Common myeloid progenitor, CD34-positive (primary cell): Measurements from ENCODE around the gene IL6ST. TPM values are rescaled to one million over a fixed set of nuclear protein-coding genes. Genes with fewer than 3 reads are reported as not detected.
"Not testable (repeated sequence)": the region's sequence is repeated elsewhere in the genome, so short reads cannot be mapped to it uniquely, and the experiment has no call there.

Experiments used
- CTCF ChIA-PET: fragments of 350-600 bp; sonication (Branson Sonifier 250); formaldehyde crosslinking; loops from one replicate; lab custom pipeline; 2021; ENCODE audit warnings: antibody characterized with exemption; lab: Charles Lee
- POLR2A ChIA-PET: fragments of 350-600 bp; sonication (Branson Sonifier 250); formaldehyde crosslinking; loops from one replicate; lab custom pipeline; 2021; ENCODE audit warnings: antibody characterized with exemption; lab: Charles Lee
- DNase-seq, 3 donors: peaks; one replicate each; pipeline versions ENCODE4 v3.0.0 to v3.0.0-alpha.2; 2013
- H3K27ac ChIP-seq, 2 experiments: 1 replicate in 1 of 2; 2 replicates in 1 of 2; pipeline ENCODE4 v1.7.0; 2013; ENCODE audit warnings: inconsistent platforms in 2 of 2, low read length in 2 of 2, mild to moderate bottlenecking in 2 of 2, low read depth in 1 of 2, moderate library complexity in 1 of 2; ENCODE audit not compliant: severe bottlenecking in 2 of 2, insufficient read depth in 1 of 2, poor library complexity in 1 of 2
- H3K27me3 ChIP-seq, 5 experiments: replicated peaks in 2 of 5; 1 replicate in 3 of 5; 2 replicates in 2 of 5; pipeline versions ENCODE4 v1.6.1 to v1.7.0; 2013; ENCODE audit warnings: low read length in 4 of 5, mild to moderate bottlenecking in 2 of 5, moderate library complexity in 2 of 5, inconsistent platforms in 1 of 5; ENCODE audit not compliant: insufficient read depth in 5 of 5, control insufficient read depth in 4 of 5
- H3K36me3 ChIP-seq, 4 experiments: 1 replicate in 2 of 4; 2 replicates in 2 of 4; pipeline versions ENCODE4 v1.6.1 to v1.7.0; 2013; ENCODE audit warnings: low read length in 3 of 4, control low read depth in 1 of 4, mild to moderate bottlenecking in 1 of 4; ENCODE audit not compliant: control insufficient read depth in 4 of 4, insufficient read depth in 4 of 4
- H3K4me1 ChIP-seq, 4 experiments: 1 replicate in 3 of 4; 2 replicates in 1 of 4; pipeline versions ENCODE4 v1.6.1 to v1.7.1; 2013; ENCODE audit warnings: low read length in 3 of 4, mild to moderate bottlenecking in 3 of 4, control low read depth in 1 of 4, inconsistent platforms in 1 of 4, moderate library complexity in 1 of 4; ENCODE audit not compliant: control insufficient read depth in 4 of 4, insufficient read depth in 4 of 4; ENCODE audit errors: control extremely low read depth in 1 of 4
- H3K4me3 ChIP-seq, 7 experiments: 1 replicate in 4 of 7; 2 replicates in 3 of 7; pipeline versions ENCODE4 v1.5.1 to v1.7.0; 2013; ENCODE audit warnings: mild to moderate bottlenecking in 7 of 7, low read length in 6 of 7, moderate library complexity in 6 of 7, inconsistent platforms in 2 of 7, low read depth in 2 of 7, control low read depth in 1 of 7; ENCODE audit not compliant: insufficient read depth in 4 of 7, control insufficient read depth in 1 of 7; ENCODE audit errors: extremely low read depth in 1 of 7
- H3K9me3 ChIP-seq, 5 experiments: 1 replicate in 4 of 5; 2 replicates in 1 of 5; pipeline versions ENCODE4 v1.6.1 to v1.7.1; 2013; ENCODE audit warnings: low read length in 4 of 5, mild to moderate bottlenecking in 2 of 5, inconsistent platforms in 1 of 5, low read depth in 1 of 5, moderate library complexity in 1 of 5; ENCODE audit not compliant: control insufficient read depth in 4 of 5, insufficient read depth in 2 of 5; ENCODE audit errors: control extremely low read depth in 1 of 5
- WGBS: methylation state at CpG from one replicate; pipeline ENCODE4 v1.1.5; 2013; ENCODE audit not compliant: insufficient coverage; 5-methylcytosine and 5-hydroxymethylcytosine counted together
- polyA plus RNA-seq: library from polyadenylated mRNA; unstranded; fragments of 120-200 nt; gene quantifications from one replicate; pipeline ENCODE4 v1.2.1, GENCODE V29; 2013

Gene IL6ST
- 21.0 TPM for polyA plus RNA-seq

DNA sequence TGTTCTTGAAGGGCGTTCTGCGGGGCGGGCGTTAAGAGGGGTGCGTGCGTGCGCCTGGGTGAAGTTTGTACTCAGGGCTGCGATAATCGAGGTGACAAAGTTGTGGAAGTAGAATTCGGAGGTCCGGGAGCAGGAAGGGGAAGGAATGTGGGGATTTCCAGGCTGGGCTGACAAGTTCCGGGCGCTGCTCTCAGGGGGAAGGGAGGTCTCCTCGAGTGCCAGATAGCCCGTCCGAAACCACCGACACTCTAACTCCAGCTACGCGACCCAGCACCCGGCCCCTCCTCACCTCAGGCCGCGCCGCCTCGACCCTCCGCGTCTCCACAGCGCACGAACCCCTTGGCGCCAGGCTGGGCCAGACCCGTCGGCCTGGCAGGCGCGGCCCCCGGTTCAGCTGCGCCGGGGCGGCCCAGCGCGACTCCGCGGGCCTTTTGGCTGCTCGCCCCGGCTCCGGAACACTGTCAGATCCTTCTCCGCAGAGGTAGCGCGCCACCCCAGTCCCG lies at the start of gene IL6ST:
TSS of gene IL6ST (minus strand) at position 469 of the 503 bp plus-strand sequence. CDS start 18,685 bp downstream, outside the sequence.
- H3K36me3 ChIP-seq = no peaks in the 10 kb centered on the region
- CTCF ChIA-PET = interaction anchor here (0.8 to 1.8 kb wide), 5 partner anchors 11 to 207 kb away, joined by 3 to 5 read pairs (median 4); no protein-coding TSS in a partner anchor
- peak within 1 kb of the TSS; percentile 66 to 98 (median 97) for H3K4me3 ChIP-seq
- no peaks in the 10 kb centered on the region for H3K9me3 ChIP-seq
- POLR2A ChIA-PET = interaction anchor here (1.2 kb wide), 1 partner anchor 14 kb away, joined by 4 read pairs; no protein-coding TSS in a partner anchor
- 0% methylated on average over 42 of the region's 48 CpGs for WGBS
- H3K27me3 ChIP-seq = no peaks in the 10 kb centered on the region
- DNase-seq = peak; percentile 34 to 67 (median 61)
- peak within 1 kb of the TSS; percentile 86 to 94 for H3K27ac ChIP-seq
- peaks cover 10 to 34% (median 24%) of the 10 kb centered on the region in 4 experiments for H3K4me1 ChIP-seq

DNA sequence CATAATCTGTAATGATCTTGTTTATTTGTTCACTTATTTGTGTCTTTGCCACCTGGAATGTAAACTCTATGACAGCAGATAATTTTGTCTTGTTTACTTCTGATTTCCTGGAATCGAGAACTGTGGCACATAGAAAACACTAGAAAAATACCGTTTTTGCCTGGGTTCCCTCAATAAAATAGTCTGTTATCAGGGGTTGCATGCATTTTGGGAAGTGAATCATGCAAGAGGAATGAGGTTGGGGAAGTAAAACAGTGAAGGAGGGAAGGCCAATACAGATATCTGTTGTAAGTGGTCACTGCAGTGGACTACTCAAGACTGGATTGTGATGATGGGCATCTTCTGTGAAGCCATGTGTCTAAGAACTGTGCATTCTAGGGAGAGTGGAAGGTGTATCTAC lies 45.2 kb upstream of the IL6ST start:
- Histone ChIP-seq H3K4me3 (no peak overlapping the region), H3K36me3 (no peaks in the 10 kb centered on the region), H3K4me1 (peaks cover 0 to 11% (median 9%) of the 10 kb centered on the region in 4 experiments), H3K27ac (no peak overlapping the region), H3K27me3 (no peaks in the 10 kb centered on the region), H3K9me3 (no peaks in the 10 kb centered on the region)
- CTCF ChIA-PET = no interaction called here
- WGBS = 29% methylated on average over 1 of the region's 2 CpGs
- no peak for DNase-seq
- POLR2A ChIA-PET = interaction anchor here (0.7 kb wide), 1 partner anchor 13 kb away, joined by 3 read pairs; no protein-coding TSS in a partner anchor

DNA sequence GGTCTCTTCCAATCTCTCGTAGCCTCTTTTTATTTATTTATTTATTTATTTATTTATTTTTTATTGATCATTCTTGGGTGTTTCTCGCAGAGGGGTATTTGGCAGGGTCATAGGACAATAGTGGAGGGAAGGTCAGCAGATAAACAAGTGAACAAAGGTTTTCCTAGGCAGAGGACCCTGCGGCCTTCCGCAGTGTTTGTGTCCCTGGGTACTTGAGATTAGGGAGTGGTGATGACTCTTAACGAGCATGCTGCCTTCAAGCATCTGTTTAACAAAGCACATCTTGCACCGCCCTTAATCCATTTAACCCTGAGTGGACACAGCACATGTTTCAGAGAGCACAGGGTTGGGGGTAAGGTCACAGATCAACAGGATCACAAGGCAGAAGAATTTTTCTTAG lies 43.4 kb upstream of the IL6ST start:
- H3K27ac ChIP-seq, H3K36me3 ChIP-seq, H3K4me3 ChIP-seq, POLR2A ChIA-PET, H3K27me3 ChIP-seq, DNase-seq, H3K9me3 ChIP-seq: not testable (repeated sequence)
- no CpG with 5 or more reads among the region's 6 CpGs for WGBS
- CTCF ChIA-PET = interaction anchor here (0.6 kb wide), 1 partner anchor 50 kb away, joined by 3 read pairs; no protein-coding TSS in a partner anchor
- peaks cover 0 to 11% (median 9%) of the 10 kb centered on the region in 4 experiments for H3K4me1 ChIP-seq

DNA sequence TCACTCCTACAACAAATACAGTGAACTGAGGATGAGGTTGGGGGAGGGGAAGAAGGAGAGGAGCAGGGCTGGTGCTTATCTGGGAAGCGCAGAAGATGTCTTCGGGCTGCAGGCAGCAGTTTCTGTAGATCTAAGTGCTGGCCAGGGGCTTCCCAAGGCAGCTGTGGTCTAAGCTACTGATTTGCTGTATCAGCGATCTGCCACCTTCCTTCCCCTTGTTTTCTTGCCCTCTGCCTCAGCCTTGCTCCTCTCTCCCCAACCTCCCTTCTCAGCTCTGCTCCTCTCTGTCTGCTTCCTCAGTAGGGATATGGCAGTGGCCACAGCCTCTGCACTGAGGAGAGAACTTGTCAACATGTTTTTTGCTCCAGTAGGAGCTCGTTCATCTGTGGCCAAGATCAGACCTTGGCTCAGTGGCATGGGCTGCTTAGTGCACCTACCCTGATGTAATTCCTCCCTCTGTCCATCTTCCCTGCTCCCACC lies 42.8 kb upstream of the IL6ST start:
- Histone ChIP-seq H3K27me3 (no peaks in the 10 kb centered on the region), H3K4me3 (peak overlapping the region in 1 of 7 experiments; percentile 46), H3K27ac (peak overlapping the region in 1 of 2 experiments; percentile 1), H3K4me1 (peaks cover 0 to 11% (median 9%) of the 10 kb centered on the region in 4 experiments), H3K36me3 (no peaks in the 10 kb centered on the region), H3K9me3 (no peaks in the 10 kb centered on the region)
- DNase-seq = peak in 2 of 3 donors; percentile 70 to 81
- CTCF ChIA-PET = interaction anchor here (0.6 kb wide), 1 partner anchor 49 kb away, joined by 3 read pairs; no protein-coding TSS in a partner anchor
- POLR2A ChIA-PET = no interaction called here
- 3% methylated on average over 4 of the region's 4 CpGs for WGBS

DNA sequence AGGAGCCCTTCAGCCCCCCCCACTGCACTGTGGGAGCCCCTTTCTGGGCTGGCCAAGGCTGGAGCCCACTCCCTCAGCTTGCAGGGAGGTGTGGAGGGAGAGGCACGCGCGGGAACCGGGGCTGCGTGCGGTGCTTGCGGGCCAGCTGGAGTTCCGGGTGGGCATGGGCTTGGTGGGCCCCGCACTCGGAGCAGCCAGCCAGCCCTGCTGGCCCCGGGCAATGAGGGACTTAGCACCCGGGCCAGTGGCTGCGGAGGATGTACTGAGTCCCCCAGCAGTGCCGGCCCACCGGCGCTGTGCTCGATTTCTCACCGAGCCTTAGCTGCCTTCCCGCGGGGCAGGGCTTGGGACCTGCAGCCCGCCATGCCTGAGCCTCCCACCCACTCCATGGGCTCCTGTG lies 40.6 kb upstream of the IL6ST start:
- H3K9me3 ChIP-seq, POLR2A ChIA-PET, CTCF ChIA-PET, H3K27me3 ChIP-seq, H3K36me3 ChIP-seq, DNase-seq, H3K4me3 ChIP-seq, H3K27ac ChIP-seq: not testable (repeated sequence)
- 95% methylated on average over 7 of the region's 21 CpGs for WGBS
- peaks cover 0 to 11% (median 9%) of the 10 kb centered on the region in 4 experiments for H3K4me1 ChIP-seq

DNA sequence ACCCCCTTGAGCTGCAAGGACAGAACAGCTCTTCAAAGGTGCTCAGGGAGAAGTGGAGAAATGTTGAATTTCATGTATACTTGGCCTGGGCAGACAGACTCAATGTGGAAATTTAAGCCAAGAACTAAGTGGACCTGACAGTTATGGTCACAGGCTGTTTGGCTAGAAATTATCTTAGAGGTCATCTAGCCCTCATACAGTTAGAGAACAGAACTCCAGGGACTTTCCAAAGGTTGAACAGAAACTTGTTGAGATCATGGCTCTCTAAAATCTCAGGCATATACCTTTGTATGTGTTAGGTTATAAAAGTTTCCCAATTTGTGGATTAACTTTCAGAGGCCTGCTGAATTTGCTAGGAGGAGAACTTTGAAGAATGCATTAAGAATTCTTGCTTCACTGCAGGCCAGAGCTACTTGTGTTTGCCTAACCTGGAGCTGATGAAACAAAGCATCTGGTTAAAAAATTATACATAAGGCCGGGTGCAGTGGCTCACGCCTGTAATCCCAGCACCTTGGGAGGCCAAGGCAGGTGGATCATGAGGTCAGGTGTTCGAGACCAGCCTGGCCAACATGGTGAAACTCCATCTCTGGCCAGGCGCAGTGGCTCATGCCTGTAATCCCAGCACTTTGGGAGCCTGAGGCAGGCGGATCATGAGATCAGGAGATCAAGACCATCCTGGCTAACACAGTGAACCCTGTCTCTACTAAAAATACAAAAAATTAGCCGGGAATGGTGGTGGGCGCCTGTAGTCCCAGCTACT lies 35.3 kb upstream of the IL6ST start:
- WGBS = 93% methylated on average over 5 of the region's 7 CpGs
- H3K27me3 ChIP-seq, H3K27ac ChIP-seq, H3K9me3 ChIP-seq, H3K4me3 ChIP-seq, H3K4me1 ChIP-seq, H3K36me3 ChIP-seq, CTCF ChIA-PET, DNase-seq: not testable (repeated sequence)
- POLR2A ChIA-PET = interaction anchor here (0.5 to 0.6 kb wide), 2 partner anchors 22 to 42 kb away, joined by 5 read pairs; no protein-coding TSS in a partner anchor

DNA sequence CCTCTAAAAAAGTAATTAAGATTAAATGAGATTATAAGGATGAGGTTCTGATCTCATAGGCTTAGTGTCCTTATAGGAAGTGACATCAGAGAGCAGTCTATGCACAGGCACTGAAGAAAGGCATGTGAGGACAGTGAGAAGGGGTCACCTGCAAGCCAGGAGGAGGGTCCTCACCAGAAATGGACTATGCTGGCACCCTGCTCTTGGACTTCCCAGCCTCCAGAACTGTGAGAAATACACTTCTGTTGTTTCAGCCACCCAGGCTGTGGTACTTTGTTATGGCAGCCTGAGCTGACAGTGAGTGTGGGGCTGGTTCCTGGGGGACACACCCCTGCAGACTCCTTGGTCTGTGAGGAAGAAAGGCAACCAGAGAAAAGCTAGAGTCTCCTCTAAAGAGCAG lies 34.7 kb upstream of the IL6ST start:
- Histone ChIP-seq H3K4me3 (no peak overlapping the region), H3K27ac (no peak overlapping the region), H3K36me3 (no peaks in the 10 kb centered on the region), H3K27me3 (no peaks in the 10 kb centered on the region), H3K4me1 (no peaks in the 10 kb centered on the region), H3K9me3 (peaks cover 0 to 4% (median 0%) of the 10 kb centered on the region in 5 experiments)
- no peak for DNase-seq
- ChIA-PET POLR2A (interaction anchor here (0.5 to 0.6 kb wide), 2 partner anchors 23 to 42 kb away, joined by 5 read pairs; no protein-coding TSS in a partner anchor), CTCF (no interaction called here)
